Measurements from ENCODE around the gene PRIMPOL.

Gene PRIMPOL

DNA sequence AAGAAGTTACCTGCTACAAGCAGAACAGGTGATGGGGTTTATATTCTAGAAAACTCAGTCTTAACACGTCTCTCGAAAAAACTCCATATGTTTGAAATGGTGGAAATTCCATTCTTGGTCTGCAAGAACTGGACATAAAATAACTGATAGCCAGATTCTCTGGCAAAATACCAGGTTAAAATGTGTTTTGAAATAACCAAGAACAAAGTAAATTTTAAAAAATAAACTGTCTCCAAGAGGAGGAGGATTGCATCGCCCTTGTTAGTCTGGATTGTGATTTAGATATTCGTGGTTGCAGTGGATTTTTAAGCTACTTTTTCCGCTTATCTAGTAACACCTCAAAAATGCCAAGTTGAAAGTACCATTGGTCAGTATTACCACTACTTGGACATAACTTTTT, 43.5 kb downstream of the PRIMPOL start:
- Histone ChIP-seq H3F3A (ENCODE audit: insufficient read depth, low read length) (no peaks in the 10 kb centered on the region), H3K9me3 (ENCODE audit: low read length) (no peaks in the 10 kb centered on the region), H3K27me3 (ENCODE audit: insufficient read depth, low read length) (no peaks in the 10 kb centered on the region), H3K4me3 (ENCODE audit: low read depth, low read length, poor library complexity, severe bottlenecking) (no peak overlapping the region), H3K4me2 (ENCODE audit: low read length) (no peak overlapping the region), H2AFZ (ENCODE audit: low read length) (no peak overlapping the region), H3K79me2 (ENCODE audit: insufficient read depth, low read length) (no peaks in the 10 kb centered on the region), H3K4me1 (ENCODE audit: insufficient read depth, low read length, severe bottlenecking) (peaks cover 7% of the 10 kb centered on the region), H3K9me2 (ENCODE audit: low read depth, low read length) (no peaks in the 10 kb centered on the region), H3K36me3 (ENCODE audit: insufficient read depth, low read length) (peaks cover 57% of the 10 kb centered on the region), H3K9ac (ENCODE audit: low read length) (no peak overlapping the region), H4K20me1 (ENCODE audit: insufficient read depth, low read length) (no peaks in the 10 kb centered on the region), H3K27ac (ENCODE audit: low read depth, low read length, poor library complexity, severe bottlenecking) (no peak overlapping the region)
- no peak for TF ChIP-seq CTCF (IDR thresholded peaks at IDR 0.05; ENCODE audit: low read length)
- TF ChIP-seq EZH2 (IDR thresholded peaks at IDR 0.05; ENCODE audit: borderline replicate concordance, low read length): no peak

GRCh38 chr4:184694412-184694956, 44.9 kb downstream of the PRIMPOL start:
- Histone ChIP-seq H3K27ac (ENCODE audit: low read depth, low read length, poor library complexity, severe bottlenecking) (no peak overlapping the region), H3K4me1 (ENCODE audit: insufficient read depth, low read length, severe bottlenecking) (no peaks in the 10 kb centered on the region), H3K9me3 (ENCODE audit: low read length) (no peaks in the 10 kb centered on the region), H2AFZ (ENCODE audit: low read length) (no peak overlapping the region), H3F3A (ENCODE audit: insufficient read depth, low read length) (no peaks in the 10 kb centered on the region), H3K27me3 (ENCODE audit: insufficient read depth, low read length) (no peaks in the 10 kb centered on the region), H3K9me2 (ENCODE audit: low read depth, low read length) (no peaks in the 10 kb centered on the region), H3K4me3 (ENCODE audit: low read depth, low read length, poor library complexity, severe bottlenecking) (no peak overlapping the region), H3K4me2 (ENCODE audit: low read length) (no peak overlapping the region), H4K20me1 (ENCODE audit: insufficient read depth, low read length) (no peaks in the 10 kb centered on the region), H3K36me3 (ENCODE audit: insufficient read depth, low read length) (peaks cover 66% of the 10 kb centered on the region), H3K9ac (ENCODE audit: low read length) (no peak overlapping the region), H3K79me2 (ENCODE audit: insufficient read depth, low read length) (no peaks in the 10 kb centered on the region)
- TF ChIP-seq CTCF (IDR thresholded peaks at IDR 0.05; ENCODE audit: low read length) (no peak), EZH2 (IDR thresholded peaks at IDR 0.05; ENCODE audit: borderline replicate concordance, low read length) (no peak)

DNA sequence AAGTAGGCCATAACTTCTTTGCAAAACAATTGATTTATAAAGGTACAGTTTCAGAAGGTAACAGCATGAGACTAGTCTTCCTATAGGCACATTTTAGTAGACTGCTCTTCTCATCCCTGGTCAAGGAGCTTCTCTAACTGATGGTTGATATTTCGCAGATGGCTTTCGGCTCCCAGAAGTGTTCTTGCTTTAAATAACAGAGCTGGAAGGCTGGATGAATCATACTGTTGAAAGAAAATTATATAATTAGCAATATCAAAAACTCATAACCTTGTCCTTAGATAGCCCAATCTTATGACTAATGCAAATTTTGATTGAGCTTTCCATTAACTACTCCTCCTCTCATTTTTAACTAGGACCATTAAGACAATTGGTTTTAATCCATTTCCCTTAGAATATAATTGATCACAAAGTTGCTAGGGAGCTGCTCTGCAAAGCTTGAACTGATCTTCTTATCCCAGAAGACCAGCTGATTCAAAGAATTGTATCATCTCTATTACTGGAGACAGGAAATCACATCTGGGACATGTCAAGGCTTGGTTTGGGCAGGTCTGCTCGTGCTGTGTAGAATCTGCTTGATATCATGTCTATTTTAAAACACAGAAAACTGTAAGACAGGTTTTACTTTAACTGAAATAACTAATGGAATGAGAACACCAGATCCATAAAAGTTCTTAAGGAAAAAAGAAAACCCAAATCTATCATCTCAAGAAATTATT, 45.8 kb downstream of the PRIMPOL start:
- H3K27me3 ChIP-seq (ENCODE audit: insufficient read depth, low read length): no peaks in the 10 kb centered on the region
- H3K4me2 ChIP-seq (ENCODE audit: low read length): no peak overlapping the region
- H3K36me3 ChIP-seq (ENCODE audit: insufficient read depth, low read length): peaks cover 74% of the 10 kb centered on the region
- TF ChIP-seq CTCF (IDR thresholded peaks at IDR 0.05; ENCODE audit: low read length) (no peak), EZH2 (IDR thresholded peaks at IDR 0.05; ENCODE audit: borderline replicate concordance, low read length) (no peak)
- H2AFZ ChIP-seq (ENCODE audit: low read length): no peak overlapping the region
- no peak overlapping the region for H3K9ac ChIP-seq (ENCODE audit: low read length)
- H3F3A ChIP-seq (ENCODE audit: insufficient read depth, low read length): no peaks in the 10 kb centered on the region
- H3K4me3 ChIP-seq (ENCODE audit: low read depth, low read length, poor library complexity, severe bottlenecking): no peak overlapping the region
- H3K27ac ChIP-seq (ENCODE audit: low read depth, low read length, poor library complexity, severe bottlenecking): no peak overlapping the region
- H4K20me1 ChIP-seq (ENCODE audit: insufficient read depth, low read length): no peaks in the 10 kb centered on the region
- no peaks in the 10 kb centered on the region for H3K9me3 ChIP-seq (ENCODE audit: low read length)
- H3K79me2 ChIP-seq (ENCODE audit: insufficient read depth, low read length): no peaks in the 10 kb centered on the region
- H3K4me1 ChIP-seq (ENCODE audit: insufficient read depth, low read length, severe bottlenecking): no peaks in the 10 kb centered on the region
- H3K9me2 ChIP-seq (ENCODE audit: low read depth, low read length): no peaks in the 10 kb centered on the region

Data from OCI-LY1 (cell line).